ENCODE results near the gene C1QC. TPM values are rescaled to one million over a fixed set of nuclear protein-coding genes. Genes with fewer than 3 reads are reported as not detected.

Gene C1QC
- total and polyA plus RNA-seq, 7 donors, result 47.9 to 579 (median 198) TPM

DNA sequence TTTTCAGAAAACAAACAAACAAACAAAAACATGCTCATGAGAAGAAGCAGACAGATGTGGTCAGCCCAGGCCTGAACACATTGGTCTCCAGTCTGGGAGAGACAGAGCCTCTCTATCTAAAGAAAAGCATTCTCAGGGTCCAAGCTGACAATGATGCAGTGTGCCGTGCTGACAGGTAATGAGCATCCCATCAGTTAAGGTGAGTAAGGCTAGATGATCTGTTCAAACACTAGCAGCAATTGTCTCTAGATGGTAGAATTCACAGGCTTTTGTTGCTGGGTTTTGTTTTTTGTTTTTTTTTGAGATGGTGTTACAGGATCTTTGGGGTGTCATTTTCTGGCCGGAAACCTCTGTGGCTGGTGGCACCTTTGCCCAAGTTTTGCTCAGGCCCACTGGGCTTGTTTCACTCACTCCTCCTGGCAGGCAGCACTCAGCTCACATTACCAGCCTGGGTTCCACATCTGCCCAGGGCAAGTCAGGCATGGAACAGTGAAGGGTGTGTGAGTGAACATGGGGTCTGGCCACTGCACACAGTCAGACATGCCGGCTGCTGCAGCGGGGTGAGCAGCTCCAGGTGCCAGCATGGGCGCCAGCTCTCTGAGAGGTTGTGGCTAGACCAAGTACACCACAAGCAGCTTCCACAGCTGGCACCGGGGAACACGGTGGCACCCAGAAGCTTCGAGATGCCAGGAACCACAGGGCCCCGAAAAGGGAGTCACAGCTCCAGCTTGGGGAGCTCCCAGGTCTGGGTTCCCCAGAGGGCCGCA, 9.6 kb upstream of the C1QC start:
- intact Hi-C loops (cut with DNase I), result no loop called here

DNA sequence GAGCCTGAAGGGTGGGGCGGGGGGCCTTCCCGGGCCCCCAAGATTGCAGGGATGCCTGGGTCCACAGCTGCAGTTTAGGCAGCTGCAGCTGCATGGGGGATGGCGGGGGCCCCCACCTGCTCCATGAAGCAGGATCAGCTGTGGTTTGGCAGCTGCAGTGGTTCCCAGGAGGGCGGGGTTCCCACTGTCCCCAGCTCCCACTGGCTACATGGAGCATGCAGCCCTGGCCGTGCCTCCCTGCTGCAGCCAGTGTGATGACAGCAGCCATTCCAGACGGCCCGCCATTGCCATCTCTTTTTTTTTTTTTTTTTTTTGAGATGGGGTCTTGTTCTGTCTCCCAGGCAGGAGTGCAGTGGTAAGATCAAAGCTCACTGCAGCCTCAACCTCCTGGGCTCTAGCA, 8.0 kb upstream of the C1QC start:
- TF ChIP-seq EP300 (IDR thresholded peaks at IDR 0.05), result no peak
- TF ChIP-seq, protein P1, sequence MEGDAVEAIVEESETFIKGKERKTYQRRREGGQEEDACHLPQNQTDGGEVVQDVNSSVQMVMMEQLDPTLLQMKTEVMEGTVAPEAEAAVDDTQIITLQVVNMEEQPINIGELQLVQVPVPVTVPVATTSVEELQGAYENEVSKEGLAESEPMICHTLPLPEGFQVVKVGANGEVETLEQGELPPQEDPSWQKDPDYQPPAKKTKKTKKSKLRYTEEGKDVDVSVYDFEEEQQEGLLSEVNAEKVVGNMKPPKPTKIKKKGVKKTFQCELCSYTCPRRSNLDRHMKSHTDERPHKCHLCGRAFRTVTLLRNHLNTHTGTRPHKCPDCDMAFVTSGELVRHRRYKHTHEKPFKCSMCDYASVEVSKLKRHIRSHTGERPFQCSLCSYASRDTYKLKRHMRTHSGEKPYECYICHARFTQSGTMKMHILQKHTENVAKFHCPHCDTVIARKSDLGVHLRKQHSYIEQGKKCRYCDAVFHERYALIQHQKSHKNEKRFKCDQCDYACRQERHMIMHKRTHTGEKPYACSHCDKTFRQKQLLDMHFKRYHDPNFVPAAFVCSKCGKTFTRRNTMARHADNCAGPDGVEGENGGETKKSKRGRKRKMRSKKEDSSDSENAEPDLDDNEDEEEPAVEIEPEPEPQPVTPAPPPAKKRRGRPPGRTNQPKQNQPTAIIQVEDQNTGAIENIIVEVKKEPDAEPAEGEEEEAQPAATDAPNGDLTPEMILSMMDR (IDR thresholded peaks at IDR 0.05), result no peak
- Histone ChIP-seq H3K4me3 (no peak overlapping the region), H3K4me1 (no peaks in the 10 kb centered on the region), H3K36me3 (no peaks in the 10 kb centered on the region), H3K27me3 (peaks cover 0 to 15% (median 0%) of the 10 kb centered on the region in 3 donors), H3K27ac (no peak overlapping the region), H3K9me3 (no peaks in the 10 kb centered on the region)
- 52 to 54% methylated on average over 7 of the region's 7 CpGs for WGBS, 2 donors
- no peak for DNase-seq
- intact Hi-C loops (cut with DNase I), result no loop called here

More for the DNA sequence above, 9.6 kb upstream of the C1QC start:
- Histone ChIP-seq H3K27ac (no peak overlapping the region), H3K27me3 (peaks cover 0 to 17% (median 0%) of the 10 kb centered on the region in 3 donors), H3K36me3 (no peaks in the 10 kb centered on the region), H3K9me3 (no peaks in the 10 kb centered on the region), H3K4me1 (no peaks in the 10 kb centered on the region), H3K4me3 (no peak overlapping the region)
- no peak for DNase-seq
- TF ChIP-seq POLR2AphosphoS5 (IDR thresholded peaks at IDR 0.05) (no peak), POLR2A (IDR thresholded peaks at IDR 0.05) (no peak)
- TF ChIP-seq, protein P1 (IDR thresholded peaks at IDR 0.05), result no peak
- 85 to 90% methylated on average over 10 of the region's 10 CpGs for WGBS, 2 donors

DNA sequence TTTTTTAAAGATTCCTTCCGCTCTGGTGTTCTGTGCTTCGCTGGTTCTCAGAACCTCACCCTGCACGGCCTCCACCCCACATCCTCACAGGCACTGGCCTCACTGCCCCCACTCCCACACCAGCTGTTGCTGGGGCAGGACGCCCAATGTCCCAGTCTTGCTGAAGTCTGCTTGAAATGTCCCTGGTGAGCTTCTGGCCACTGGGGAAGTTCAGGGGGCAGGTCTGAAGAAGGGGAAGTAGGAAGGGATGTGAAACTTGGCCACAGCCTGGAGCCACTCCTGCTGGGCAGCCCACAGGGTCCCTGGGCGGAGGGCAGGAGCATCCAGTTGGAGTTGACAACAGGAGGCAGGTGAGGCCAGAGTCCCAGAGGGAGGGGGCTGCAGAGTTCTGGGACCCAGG, 7.1 kb upstream of the C1QC start, which contains the start of gene C1QA:
TSS of gene C1QA (plus strand) at position 276 of the 400 bp plus-strand sequence. CDS start 989 bp downstream, outside the sequence.
- Histone ChIP-seq H3K4me1 (no peaks in the 10 kb centered on the region), H3K27me3 (peaks cover 0 to 15% (median 0%) of the 10 kb centered on the region in 3 donors), H3K9me3 (no peaks in the 10 kb centered on the region), H3K36me3 (no peaks in the 10 kb centered on the region), H3K4me3 (peak within 1 kb of the TSS in 3 of 4 donors; percentile 23 to 40 (median 35)), H3K27ac (peak within 1 kb of the TSS in 2 of 4 donors; percentile 27 to 31)
- 45 to 62% methylated on average over 5 of the region's 5 CpGs for WGBS, 2 donors
- TF ChIP-seq POLR2AphosphoS5 (IDR thresholded peaks at IDR 0.05) (peak in 3 of 4 donors; percentile 11 to 40 (median 36)), EP300 (IDR thresholded peaks at IDR 0.05) (no peak)
- peak; percentile 83 for DNase-seq
- intact Hi-C loops (cut with DNase I), result no loop called here

DNA sequence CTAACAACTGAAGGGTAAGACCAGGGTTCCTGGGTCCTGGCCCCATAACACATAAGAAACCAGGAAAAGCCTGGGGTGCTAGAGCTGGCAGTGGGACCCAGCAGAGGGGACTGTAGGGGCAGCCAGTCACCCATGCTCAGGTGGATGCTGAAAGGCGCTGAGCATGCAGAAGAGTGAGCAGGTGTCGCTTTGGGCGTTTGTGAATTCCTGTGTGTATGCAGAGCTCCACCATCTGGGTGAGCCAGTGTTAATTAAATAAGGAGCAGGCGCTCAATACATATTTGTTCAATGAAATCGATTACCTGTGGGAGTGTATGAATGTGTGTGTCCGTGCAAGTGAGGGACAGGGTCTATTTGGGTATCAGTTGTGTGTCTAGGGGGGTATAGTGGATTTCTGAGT, 6.5 kb upstream of the C1QC start:
- Histone ChIP-seq H3K9me3 (no peaks in the 10 kb centered on the region), H3K4me1 (peaks cover 0 to 5% (median 0%) of the 10 kb centered on the region in 4 donors), H3K4me3 (peak overlapping the region in 3 of 4 donors; percentile 23 to 40 (median 35)), H3K27me3 (peaks cover 0 to 14% (median 0%) of the 10 kb centered on the region in 3 donors), H3K27ac (peak overlapping the region in 2 of 4 donors; percentile 27 to 31), H3K36me3 (no peaks in the 10 kb centered on the region)
- DNase-seq, result no peak
- intact Hi-C loops (cut with DNase I), result no loop called here
- TF ChIP-seq POLR2A (IDR thresholded peaks at IDR 0.05) (no peak), EP300 (IDR thresholded peaks at IDR 0.05) (no peak), POLR2AphosphoS5 (IDR thresholded peaks at IDR 0.05) (no peak)
- TF ChIP-seq, protein P1 (IDR thresholded peaks at IDR 0.05), result no peak
- WGBS, 2 donors, result 27 to 68% methylated on average over 6 of the region's 6 CpGs

DNA sequence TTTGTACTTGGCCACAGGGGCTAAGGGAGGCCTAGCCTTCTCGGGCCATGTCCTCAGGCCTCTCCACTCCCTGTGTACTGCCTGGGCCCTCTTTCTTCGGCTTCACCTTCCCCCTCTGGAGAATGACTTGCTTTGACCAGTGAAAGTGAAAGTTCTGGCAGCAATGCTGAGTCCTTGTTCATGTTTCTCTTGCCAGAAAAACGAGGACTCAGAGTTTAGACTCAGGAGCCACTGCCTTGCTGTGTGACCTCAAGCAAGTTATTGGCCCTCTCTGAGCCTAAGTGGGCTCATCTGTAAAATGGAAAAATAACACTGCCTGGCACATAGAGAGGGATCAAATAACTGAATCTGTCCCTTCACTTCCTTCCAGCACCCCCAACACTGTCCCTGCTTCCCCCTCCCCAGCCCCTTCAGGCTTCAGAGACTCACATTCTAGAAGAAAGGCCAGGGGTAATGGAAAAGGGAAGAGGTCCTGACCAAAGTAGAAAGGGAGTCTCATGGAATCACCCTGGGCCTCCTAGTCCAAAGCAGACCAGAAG, 5.5 kb upstream of the C1QC start:
- peak overlapping the region in 3 of 4 donors; percentile 23 to 40 (median 35) for H3K4me3 ChIP-seq
- intact Hi-C loops (cut with DNase I), result no loop called here
- peaks cover 0 to 8% (median 0%) of the 10 kb centered on the region in 4 donors for H3K4me1 ChIP-seq
- TF ChIP-seq POLR2A (IDR thresholded peaks at IDR 0.05) (no peak), EP300 (IDR thresholded peaks at IDR 0.05) (no peak), POLR2AphosphoS5 (IDR thresholded peaks at IDR 0.05) (no peak)
- TF ChIP-seq, protein P1 (IDR thresholded peaks at IDR 0.05), result no peak
- peaks cover 0 to 7% (median 0%) of the 10 kb centered on the region in 3 donors for H3K27me3 ChIP-seq
- H3K36me3 ChIP-seq, result no peaks in the 10 kb centered on the region
- DNase-seq, result no peak
- 48 to 52% methylated on average over 3 of the region's 3 CpGs for WGBS, 2 donors
- H3K27ac ChIP-seq, result no peak overlapping the region
- H3K9me3 ChIP-seq, result no peaks in the 10 kb centered on the region

Measured in sigmoid colon (tissue), 7 donors.